ENCODE data around the gene ALK.

Gene ALK

GRCh38 chr2:29864988-29865387 lies 56.4 kb downstream of the ALK start:
- Histone ChIP-seq H3K27me3 (replicated peaks; ENCODE audit: insufficient read depth, low read length) (no peaks in the 10 kb centered on the region), H3K27ac (ENCODE audit: low read length) (no peak overlapping the region), H3F3A (ENCODE audit: insufficient read depth, low read length) (no peaks in the 10 kb centered on the region), H3K9me3 (replicated peaks; ENCODE audit: insufficient read depth, low read length) (no peaks in the 10 kb centered on the region), H3K4me3 (ENCODE audit: low read length) (no peak overlapping the region), H3K4me1 (ENCODE audit: low read length) (no peaks in the 10 kb centered on the region), H3K9ac (ENCODE audit: low read length) (no peak overlapping the region), H3K79me2 (ENCODE audit: low read length) (no peaks in the 10 kb centered on the region), H4K20me1 (ENCODE audit: insufficient read depth, low read length) (no peaks in the 10 kb centered on the region), H3K4me2 (ENCODE audit: low read depth, low read length) (no peak overlapping the region), H2AFZ (ENCODE audit: low read length) (no peak overlapping the region), H3K9me2 (replicated peaks; ENCODE audit: insufficient read depth, low read length) (no peaks in the 10 kb centered on the region), H3K36me3 (replicated peaks; ENCODE audit: insufficient read depth, low read length) (no peaks in the 10 kb centered on the region)
- no peak for DNase-seq
- TF ChIP-seq EZH2 (optimal IDR thresholded peaks at IDR 0.05; ENCODE audit: low read depth, low read length): no peak
- no peak for TF ChIP-seq CTCF (IDR thresholded peaks at IDR 0.05; ENCODE audit: low read length)
- TF ChIP-seq EZH2phosphoT487 (IDR thresholded peaks at IDR 0.05; ENCODE audit: low read length): no peak

DNA sequence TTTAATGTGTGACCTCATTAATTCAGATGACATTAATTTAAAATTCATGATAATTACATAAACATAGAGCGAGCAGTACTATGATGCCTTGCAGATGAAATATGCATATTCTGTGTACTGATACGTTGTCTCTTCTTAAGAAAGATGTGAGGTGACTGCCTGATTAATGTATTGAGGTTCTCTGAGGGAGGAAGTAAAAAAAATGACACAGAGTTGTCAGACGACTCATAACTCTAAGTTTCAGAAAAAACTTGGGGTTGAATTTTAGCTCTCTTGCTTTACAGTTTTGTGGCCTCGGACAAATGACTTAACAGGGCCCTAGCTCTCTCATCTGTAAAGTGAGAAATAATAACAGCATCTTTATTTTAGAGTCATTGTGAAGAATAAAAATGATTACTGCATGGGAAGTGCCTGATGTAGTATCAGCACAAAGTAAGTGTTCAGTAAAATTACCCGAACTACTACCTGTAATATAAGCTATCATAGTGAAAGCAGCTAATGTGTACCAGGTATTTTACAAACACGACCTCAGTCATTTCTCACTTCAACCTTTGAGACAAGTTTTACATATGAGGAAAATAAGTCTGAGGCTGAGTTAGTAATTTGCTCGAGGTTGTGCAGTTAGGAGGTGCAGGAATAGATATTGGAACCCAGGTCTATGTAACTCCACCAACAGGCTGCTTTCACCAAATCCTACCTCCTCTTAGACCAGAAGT lies 65.3 kb downstream of the ALK start:
- Histone ChIP-seq H3K4me1 (ENCODE audit: low read length) (no peaks in the 10 kb centered on the region), H3K27me3 (replicated peaks; ENCODE audit: insufficient read depth, low read length) (no peaks in the 10 kb centered on the region), H3K9me3 (replicated peaks; ENCODE audit: insufficient read depth, low read length) (no peaks in the 10 kb centered on the region), H3K4me3 (ENCODE audit: low read length) (no peak overlapping the region), H3K27ac (ENCODE audit: low read length) (no peak overlapping the region), H3K9ac (ENCODE audit: low read length) (no peak overlapping the region), H3K9me2 (replicated peaks; ENCODE audit: insufficient read depth, low read length) (no peaks in the 10 kb centered on the region), H3K4me2 (ENCODE audit: low read depth, low read length) (no peak overlapping the region), H3K36me3 (replicated peaks; ENCODE audit: insufficient read depth, low read length) (no peaks in the 10 kb centered on the region), H2AFZ (ENCODE audit: low read length) (no peak overlapping the region), H3F3A (ENCODE audit: insufficient read depth, low read length) (no peaks in the 10 kb centered on the region), H4K20me1 (ENCODE audit: insufficient read depth, low read length) (no peaks in the 10 kb centered on the region), H3K79me2 (ENCODE audit: low read length) (no peaks in the 10 kb centered on the region)
- TF ChIP-seq EZH2 (optimal IDR thresholded peaks at IDR 0.05; ENCODE audit: low read depth, low read length) (no peak), CTCF (IDR thresholded peaks at IDR 0.05; ENCODE audit: low read length) (no peak), EZH2phosphoT487 (IDR thresholded peaks at IDR 0.05; ENCODE audit: low read length) (no peak)
- no peak for DNase-seq

DNA sequence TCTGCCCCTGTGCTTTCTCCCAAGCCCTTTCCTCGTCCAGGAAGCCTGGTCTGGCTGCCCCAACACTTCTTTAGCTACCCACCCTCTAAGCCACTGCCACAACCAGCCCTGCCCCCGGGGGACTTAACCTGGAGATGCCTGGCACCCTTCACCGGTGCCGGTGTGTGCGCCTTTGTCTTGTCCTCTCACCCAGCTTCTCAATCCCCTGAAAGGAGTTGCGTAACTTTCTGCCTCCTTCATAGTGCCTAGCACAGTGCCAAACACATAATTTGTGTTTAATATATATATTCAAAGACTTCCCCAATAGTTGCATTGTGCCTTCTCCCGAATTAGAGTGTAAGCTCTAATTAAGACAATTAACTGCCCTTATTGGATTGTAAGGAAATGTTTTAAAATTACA lies 70.6 kb downstream of the ALK start:
- Histone ChIP-seq H3K36me3 (replicated peaks; ENCODE audit: insufficient read depth, low read length) (no peaks in the 10 kb centered on the region), H3K9ac (ENCODE audit: low read length) (no peak overlapping the region), H3K27me3 (replicated peaks; ENCODE audit: insufficient read depth, low read length) (no peaks in the 10 kb centered on the region), H4K20me1 (ENCODE audit: insufficient read depth, low read length) (no peaks in the 10 kb centered on the region), H3F3A (ENCODE audit: insufficient read depth, low read length) (no peaks in the 10 kb centered on the region), H3K4me2 (ENCODE audit: low read depth, low read length) (no peak overlapping the region), H3K9me2 (replicated peaks; ENCODE audit: insufficient read depth, low read length) (no peaks in the 10 kb centered on the region), H3K4me1 (ENCODE audit: low read length) (no peaks in the 10 kb centered on the region), H2AFZ (ENCODE audit: low read length) (no peak overlapping the region), H3K79me2 (ENCODE audit: low read length) (no peaks in the 10 kb centered on the region), H3K9me3 (replicated peaks; ENCODE audit: insufficient read depth, low read length) (no peaks in the 10 kb centered on the region), H3K27ac (ENCODE audit: low read length) (no peak overlapping the region), H3K4me3 (ENCODE audit: low read length) (no peak overlapping the region)
- DNase-seq: no peak
- no peak for TF ChIP-seq EZH2 (optimal IDR thresholded peaks at IDR 0.05; ENCODE audit: low read depth, low read length)
- no peak for TF ChIP-seq CTCF (IDR thresholded peaks at IDR 0.05; ENCODE audit: low read length)
- no peak for TF ChIP-seq EZH2phosphoT487 (IDR thresholded peaks at IDR 0.05; ENCODE audit: low read length)
